Upper lobe of left lung (tissue), 4 donors: Measurements from ENCODE around the gene HYCC1.

ENCODE experiments used
- CTCF ChIP-seq, 6 experiments: fragments of 450-650 bp in 4 of 6; fragments of 200-600 bp in 2 of 6; sonication (generic) in 2 of 6; IDR thresholded peaks; one replicate each; pipeline ENCODE4 v1.5.1; 2016 to 2019; ENCODE audit warnings: antibody characterized with exemption in 6 of 6
- EP300 ChIP-seq, 4 donors: sonication (generic); formaldehyde crosslinking; IDR thresholded peaks; one replicate each; pipeline ENCODE4 v1.5.1; 2017; ENCODE audit warnings: antibody characterized with exemption in 4 of 4, control low read depth in 2 of 4

- TF ChIP-seq CTCF (IDR thresholded peaks at IDR 0.05): no peak
- TF ChIP-seq EP300 (IDR thresholded peaks at IDR 0.05): no peak
Observed at GRCh38 chr7:22979251-22979650, 34.7 kb downstream of the HYCC1 start.
